Kidney epithelial cell (primary cell): ENCODE results near the gene ROR2. TPM values are rescaled to one million over a fixed set of nuclear protein-coding genes. Genes with fewer than 3 reads are reported as not detected.

ENCODE experiments used
- DNase-seq: peaks from one replicate; pipeline ENCODE4 v3.0.0-alpha.2; 2010; ENCODE audit warnings: low read depth
- H3K27me3 ChIP-seq: 2 replicates; pipeline ENCODE4 v1.6.0; 2011; ENCODE audit warnings: low read length; ENCODE audit not compliant: control insufficient read depth, insufficient read depth
- H3K36me3 ChIP-seq: 2 replicates; pipeline ENCODE4 v1.5.1; 2011; ENCODE audit warnings: low read length; ENCODE audit not compliant: control insufficient read depth, insufficient read depth
- H3K4me3 ChIP-seq: 2 replicates; pipeline ENCODE4 v1.5.1; 2011; ENCODE audit warnings: low read depth, mild to moderate bottlenecking, control low read depth, low read length
- total RNA-seq: library from RNA; depleted of rRNA; stranded (reverse); fragments of >200 nt; gene quantifications from 2 replicates; pipeline ENCODE4 v1.2.3, GENCODE V29; 2015
- TF ChIP-seq, protein P1 (sequence below): IDR thresholded peaks from 2 replicates; pipeline ENCODE4 v1.5.1; 2011; ENCODE audit warnings: mild to moderate bottlenecking, moderate library complexity, low read length, control low read depth, inconsistent platforms; ENCODE audit not compliant: insufficient read depth, poor library complexity, severe bottlenecking

ROR2 gene
- total RNA-seq, 1 donor from 2014 or later, result 1.2 TPM

DNA sequence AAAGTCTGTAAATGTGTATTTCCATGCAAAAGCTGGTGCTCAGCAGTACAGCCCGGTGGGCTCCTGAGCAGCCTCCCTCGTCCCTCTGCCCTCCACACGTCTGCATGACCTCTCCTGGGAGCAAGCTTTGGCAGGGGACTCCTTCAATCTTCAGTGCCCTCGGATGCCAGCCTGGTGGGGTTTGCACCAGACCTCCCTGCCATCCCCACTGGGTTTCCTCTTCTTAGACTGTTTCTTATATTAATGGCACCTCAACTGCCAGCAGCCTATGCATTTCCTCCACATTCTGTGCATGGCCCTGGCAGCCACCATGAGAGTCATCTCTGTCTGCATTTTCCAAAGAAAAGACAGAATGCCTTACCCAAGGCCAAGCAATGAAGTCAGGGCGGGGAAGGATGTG lies 108.4 kb downstream of the ROR2 start:
- no peaks in the 10 kb centered on the region for H3K36me3 ChIP-seq
- DNase-seq, result no peak
- peaks cover 4% of the 10 kb centered on the region for H3K27me3 ChIP-seq
- TF ChIP-seq, protein P1, sequence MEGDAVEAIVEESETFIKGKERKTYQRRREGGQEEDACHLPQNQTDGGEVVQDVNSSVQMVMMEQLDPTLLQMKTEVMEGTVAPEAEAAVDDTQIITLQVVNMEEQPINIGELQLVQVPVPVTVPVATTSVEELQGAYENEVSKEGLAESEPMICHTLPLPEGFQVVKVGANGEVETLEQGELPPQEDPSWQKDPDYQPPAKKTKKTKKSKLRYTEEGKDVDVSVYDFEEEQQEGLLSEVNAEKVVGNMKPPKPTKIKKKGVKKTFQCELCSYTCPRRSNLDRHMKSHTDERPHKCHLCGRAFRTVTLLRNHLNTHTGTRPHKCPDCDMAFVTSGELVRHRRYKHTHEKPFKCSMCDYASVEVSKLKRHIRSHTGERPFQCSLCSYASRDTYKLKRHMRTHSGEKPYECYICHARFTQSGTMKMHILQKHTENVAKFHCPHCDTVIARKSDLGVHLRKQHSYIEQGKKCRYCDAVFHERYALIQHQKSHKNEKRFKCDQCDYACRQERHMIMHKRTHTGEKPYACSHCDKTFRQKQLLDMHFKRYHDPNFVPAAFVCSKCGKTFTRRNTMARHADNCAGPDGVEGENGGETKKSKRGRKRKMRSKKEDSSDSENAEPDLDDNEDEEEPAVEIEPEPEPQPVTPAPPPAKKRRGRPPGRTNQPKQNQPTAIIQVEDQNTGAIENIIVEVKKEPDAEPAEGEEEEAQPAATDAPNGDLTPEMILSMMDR, result no peak
- no peak overlapping the region for H3K4me3 ChIP-seq

DNA sequence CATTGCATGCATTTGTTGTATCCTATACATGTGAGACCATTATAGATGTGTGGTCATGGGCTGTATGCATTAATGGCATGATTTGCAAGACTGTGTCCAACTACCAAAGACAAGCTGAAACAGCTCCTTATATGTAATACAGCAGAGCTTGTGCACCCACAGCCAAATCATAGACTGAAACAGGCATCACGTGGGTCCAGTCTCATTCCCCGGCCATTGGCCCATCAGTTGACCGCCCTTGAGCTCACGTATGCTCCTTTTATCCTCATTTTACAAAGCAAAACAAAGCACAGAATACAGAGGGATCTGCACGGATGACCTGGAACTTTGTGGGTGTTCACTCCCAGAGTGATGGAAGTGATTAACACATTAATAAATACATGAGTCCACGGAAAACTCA lies 109.1 kb downstream of the ROR2 start:
- Histone ChIP-seq H3K27me3 (peaks cover 4% of the 10 kb centered on the region), H3K4me3 (no peak overlapping the region), H3K36me3 (no peaks in the 10 kb centered on the region)
- TF ChIP-seq, protein P1, result no peak
- DNase-seq, result no peak

DNA sequence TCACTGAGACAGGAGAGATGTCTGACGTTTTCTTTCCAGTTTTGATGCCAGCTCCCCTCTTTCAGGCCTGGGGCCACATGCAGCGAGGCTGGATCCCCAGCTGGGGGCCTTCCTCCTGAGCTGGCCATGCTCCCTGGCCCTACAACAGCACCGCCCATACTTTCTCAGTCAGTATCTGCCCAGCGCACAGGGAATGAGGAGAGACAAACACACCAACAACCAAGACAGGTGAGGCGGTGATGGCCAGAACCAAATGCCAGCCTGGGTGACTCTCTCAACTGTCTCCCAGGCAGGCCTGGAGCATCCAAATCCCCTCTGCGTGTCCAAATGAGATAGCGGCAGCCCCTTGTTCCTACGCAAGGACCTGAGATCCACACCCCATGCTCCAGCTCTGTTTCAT lies 109.6 kb downstream of the ROR2 start:
- Histone ChIP-seq H3K36me3 (no peaks in the 10 kb centered on the region), H3K4me3 (no peak overlapping the region), H3K27me3 (peaks cover 4% of the 10 kb centered on the region)
- TF ChIP-seq, protein P1, result no peak
- DNase-seq, result no peak

DNA sequence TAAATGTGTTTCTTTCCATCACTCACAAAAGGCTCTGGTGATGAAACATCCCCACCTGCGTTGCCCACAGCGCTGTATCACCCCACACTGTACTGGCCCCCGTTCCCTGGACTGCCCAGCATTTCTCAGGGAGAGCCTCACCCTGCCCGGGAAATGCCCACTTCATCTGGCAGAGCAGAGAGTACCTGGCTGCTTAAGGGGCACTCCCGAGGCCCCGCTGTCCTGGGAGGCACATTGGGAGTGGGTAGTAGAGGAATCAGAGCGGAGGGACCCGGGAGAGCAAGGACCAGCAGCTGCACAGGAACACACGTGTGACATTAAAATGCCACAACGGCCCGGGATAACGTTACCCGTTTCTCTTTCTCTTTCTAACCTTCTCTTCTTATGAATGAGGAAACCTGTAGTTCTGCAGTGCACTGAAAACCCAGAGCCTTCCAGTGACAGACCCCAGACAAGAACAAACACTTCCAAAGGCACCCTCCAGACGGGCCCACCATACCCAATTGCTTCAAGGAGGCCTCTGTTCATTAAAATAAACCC lies 110.0 kb downstream of the ROR2 start:
- DNase-seq, result no peak
- no peak overlapping the region for H3K4me3 ChIP-seq
- TF ChIP-seq, protein P1, result no peak
- H3K36me3 ChIP-seq, result no peaks in the 10 kb centered on the region
- peaks cover 4% of the 10 kb centered on the region for H3K27me3 ChIP-seq

DNA sequence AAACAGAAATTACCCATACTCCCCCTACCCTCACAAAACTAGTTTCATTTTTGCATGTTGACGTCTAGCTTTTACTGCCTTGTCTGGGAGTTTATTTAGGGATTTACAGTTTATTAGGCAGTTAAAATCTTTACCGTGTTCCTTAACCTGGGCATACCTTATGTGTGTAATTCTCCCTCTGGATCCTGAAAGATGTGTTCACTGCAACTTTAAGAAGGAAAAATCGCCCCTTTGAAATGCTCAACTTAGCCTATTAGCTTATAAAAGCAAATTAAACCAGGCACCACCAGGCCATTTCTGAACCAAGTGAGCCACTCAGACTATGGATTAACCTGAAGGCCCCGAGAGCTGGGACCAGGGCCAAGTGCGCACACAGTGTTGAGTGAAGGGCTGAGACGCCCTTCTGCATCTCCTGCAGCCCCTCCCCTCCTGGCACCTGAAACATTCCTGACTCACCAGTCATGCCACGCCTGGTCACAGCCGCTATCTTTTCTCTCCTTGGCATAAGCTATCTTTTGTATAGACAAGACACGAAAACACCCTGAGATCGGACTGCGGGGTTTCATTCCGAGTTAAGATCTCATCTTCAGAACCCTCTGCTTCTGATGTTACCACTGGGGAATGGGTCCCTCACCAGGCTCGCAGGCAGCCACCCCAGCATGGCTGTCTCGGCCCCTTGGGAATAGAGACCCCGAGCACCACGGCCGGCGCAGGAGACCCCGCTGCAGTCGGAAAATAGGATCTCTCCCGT lies 111.9 kb downstream of the ROR2 start:
- H3K36me3 ChIP-seq, result no peaks in the 10 kb centered on the region
- DNase-seq, result no peak
- TF ChIP-seq, protein P1, result no peak
- peaks cover 4% of the 10 kb centered on the region for H3K27me3 ChIP-seq
- no peak overlapping the region for H3K4me3 ChIP-seq

DNA sequence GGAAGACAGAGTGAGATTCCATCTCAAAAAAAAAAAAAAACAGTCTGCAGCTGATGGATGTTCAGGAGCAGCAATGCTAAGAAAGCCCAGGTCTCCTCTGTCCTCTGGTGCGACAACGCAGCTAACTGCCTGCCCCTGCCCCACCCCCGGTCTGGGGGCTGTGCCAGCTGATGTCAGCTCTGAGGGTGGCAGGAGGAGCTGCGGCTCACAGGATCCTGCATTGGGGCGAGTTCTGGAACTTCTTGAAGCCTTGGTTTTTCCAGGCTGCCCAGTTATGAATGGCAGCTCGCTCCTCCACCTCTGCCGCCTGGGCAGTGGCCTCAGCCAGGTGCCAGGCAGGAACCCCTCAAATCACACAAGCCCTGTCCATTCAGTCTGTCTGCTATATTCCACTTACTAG lies 113.5 kb downstream of the ROR2 start:
- TF ChIP-seq, protein P1, result no peak
- no peak for DNase-seq
- peaks cover 4% of the 10 kb centered on the region for H3K27me3 ChIP-seq
- H3K36me3 ChIP-seq, result no peaks in the 10 kb centered on the region
- H3K4me3 ChIP-seq, result no peak overlapping the region
